Esophagus muscularis mucosa (tissue), 4 donors: ENCODE measurements around the gene WDFY4. TPM values are rescaled to one million over a fixed set of nuclear protein-coding genes. Genes with fewer than 3 reads are reported as not detected.

Experiments
- DNase-seq: peaks from one replicate; pipeline ENCODE4 v3.0.0-alpha.2; 2017; ENCODE audit errors: extremely low spot score
- H3K27ac ChIP-seq, 4 donors: fragments of 200-600 bp; sonication (generic); replicated peaks in 1 of 4; 1 replicate in 3 of 4; 2 replicates in 1 of 4; pipeline ENCODE4 v1.5.1; 2016 to 2019; ENCODE audit warnings: mild to moderate bottlenecking in 1 of 4
- H3K27me3 ChIP-seq, 4 donors: fragments of 200-600 bp; sonication (generic); one replicate each; pipeline versions ENCODE4 v1.5.1 to v1.6.0; 2016 to 2019
- H3K36me3 ChIP-seq, 4 donors: fragments of 200-600 bp; sonication (generic); one replicate each; pipeline ENCODE4 v1.5.1; 2016 to 2019
- H3K4me1 ChIP-seq, 4 donors: fragments of 200-600 bp; sonication (generic); one replicate each; pipeline ENCODE4 v1.5.1; 2016 to 2019
- H3K4me3 ChIP-seq, 4 donors: fragments of 200-600 bp; sonication (generic); 1 replicate in 2 of 4; 2 replicates in 2 of 4; pipeline ENCODE4 v1.5.1; 2016 to 2019; ENCODE audit warnings: mild to moderate bottlenecking in 4 of 4, moderate library complexity in 1 of 4
- H3K9me3 ChIP-seq, 4 donors: fragments of 200-600 bp; sonication (generic); 1 replicate in 3 of 4; 2 replicates in 1 of 4; pipeline ENCODE4 v1.5.1; 2016 to 2019
- EP300 ChIP-seq: sonication (generic); formaldehyde crosslinking; IDR thresholded peaks from one replicate; pipeline ENCODE4 v1.6.1; 2017; ENCODE audit warnings: antibody characterized with exemption
- POLR2A ChIP-seq: fragments of 450-650 bp; IDR thresholded peaks from one replicate; pipeline ENCODE4 v1.6.1; 2017; ENCODE audit warnings: antibody characterized with exemption, moderate library complexity, mild to moderate bottlenecking, low read depth
- POLR2AphosphoS5 ChIP-seq, 2 donors: sonication (generic); formaldehyde crosslinking; IDR thresholded peaks; one replicate each; pipeline ENCODE4 v1.6.1; 2017; ENCODE audit warnings: antibody characterized with exemption in 2 of 2
- WGBS: methylation state at CpG from one replicate; pipeline ENCODE4 v1.1.5; 2018; 5-methylcytosine and 5-hydroxymethylcytosine counted together
- intact Hi-C: fragments of 100-400 bp; cut with DNase I; formaldehyde crosslinking; loops from one replicate; pipeline ENCODE4 v1.15.1; 2023
- total RNA-seq, 4 donors: library from RNA; depleted of rRNA; stranded (reverse); fragments of >200 nt; gene quantifications; one replicate each; pipeline versions ENCODE4 v1.1.0 to v1.2.1, GENCODE V29; 2016
- TF ChIP-seq, protein P1 (sequence below), 3 experiments: fragments of 200-600 bp in 2 of 3; fragments of 450-650 bp in 1 of 3; sonication (generic) in 2 of 3; IDR thresholded peaks; one replicate each; pipeline ENCODE4 v1.5.1; 2017 to 2019; ENCODE audit warnings: antibody characterized with exemption in 3 of 3, mild to moderate bottlenecking in 2 of 3, moderate library complexity in 1 of 3

Gene WDFY4
- total RNA-seq, 4 donors from 2014 or later, result 2.3 to 7.3 (median 5.2) TPM

GRCh38 chr10:48651839-48652238 lies 32.8 kb upstream of the WDFY4 start:
- TF ChIP-seq POLR2AphosphoS5 (IDR thresholded peaks at IDR 0.05), result no peak
- TF ChIP-seq EP300, result no peak
- TF ChIP-seq, protein P1, sequence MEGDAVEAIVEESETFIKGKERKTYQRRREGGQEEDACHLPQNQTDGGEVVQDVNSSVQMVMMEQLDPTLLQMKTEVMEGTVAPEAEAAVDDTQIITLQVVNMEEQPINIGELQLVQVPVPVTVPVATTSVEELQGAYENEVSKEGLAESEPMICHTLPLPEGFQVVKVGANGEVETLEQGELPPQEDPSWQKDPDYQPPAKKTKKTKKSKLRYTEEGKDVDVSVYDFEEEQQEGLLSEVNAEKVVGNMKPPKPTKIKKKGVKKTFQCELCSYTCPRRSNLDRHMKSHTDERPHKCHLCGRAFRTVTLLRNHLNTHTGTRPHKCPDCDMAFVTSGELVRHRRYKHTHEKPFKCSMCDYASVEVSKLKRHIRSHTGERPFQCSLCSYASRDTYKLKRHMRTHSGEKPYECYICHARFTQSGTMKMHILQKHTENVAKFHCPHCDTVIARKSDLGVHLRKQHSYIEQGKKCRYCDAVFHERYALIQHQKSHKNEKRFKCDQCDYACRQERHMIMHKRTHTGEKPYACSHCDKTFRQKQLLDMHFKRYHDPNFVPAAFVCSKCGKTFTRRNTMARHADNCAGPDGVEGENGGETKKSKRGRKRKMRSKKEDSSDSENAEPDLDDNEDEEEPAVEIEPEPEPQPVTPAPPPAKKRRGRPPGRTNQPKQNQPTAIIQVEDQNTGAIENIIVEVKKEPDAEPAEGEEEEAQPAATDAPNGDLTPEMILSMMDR (IDR thresholded peaks at IDR 0.05), result no peak
- TF ChIP-seq POLR2A, result no peak
- Histone ChIP-seq H3K9me3 (no peaks in the 10 kb centered on the region), H3K27me3 (peaks cover 0 to 7% (median 0%) of the 10 kb centered on the region in 4 donors), H3K4me3 (no peak overlapping the region), H3K4me1 (peaks cover 15 to 19% (median 18%) of the 10 kb centered on the region in 4 donors), H3K27ac (no peak overlapping the region), H3K36me3 (no peaks in the 10 kb centered on the region)
- no CpG with 5 or more reads among the region's 4 CpGs for WGBS
- intact Hi-C loops, result loop anchor here (10.0 kb wide), 1 partner anchor 863 kb away; no protein-coding TSS in a partner anchor
- DNase-seq, result no peak

- no peak for DNase-seq
- H3K4me1 ChIP-seq, result peaks cover 15 to 21% (median 19%) of the 10 kb centered on the region in 4 donors
- WGBS, result 89% methylated on average over 4 of the region's 4 CpGs
- no peaks in the 10 kb centered on the region for H3K36me3 ChIP-seq
- H3K9me3 ChIP-seq, result no peaks in the 10 kb centered on the region
- no peak overlapping the region for H3K4me3 ChIP-seq
- intact Hi-C loops, result loop anchor here (10.0 kb wide), 1 partner anchor 862 kb away; no protein-coding TSS in a partner anchor
- no peak overlapping the region for H3K27ac ChIP-seq
- H3K27me3 ChIP-seq, result peaks cover 0 to 7% (median 0%) of the 10 kb centered on the region in 4 donors
- TF ChIP-seq, protein P1 (IDR thresholded peaks at IDR 0.05), result no peak
- TF ChIP-seq POLR2A (no peak), POLR2AphosphoS5 (IDR thresholded peaks at IDR 0.05) (no peak), EP300 (no peak)
Measured at GRCh38 chr10:48652344-48652743, 32.3 kb upstream of the WDFY4 start.

GRCh38 chr10:48653347-48653746 lies 31.3 kb upstream of the WDFY4 start:
- Histone ChIP-seq H3K4me1 (peaks cover 15 to 21% (median 19%) of the 10 kb centered on the region in 4 donors), H3K9me3 (no peaks in the 10 kb centered on the region), H3K36me3 (no peaks in the 10 kb centered on the region), H3K27me3 (peaks cover 0 to 8% (median 0%) of the 10 kb centered on the region in 4 donors), H3K4me3 (no peak overlapping the region), H3K27ac (no peak overlapping the region)
- intact Hi-C loops, result loop anchor here (10.0 kb wide), 1 partner anchor 861 kb away; no protein-coding TSS in a partner anchor
- DNase-seq, result peak; percentile 86
- WGBS, result 90% methylated on average over 5 of the region's 5 CpGs
- TF ChIP-seq POLR2A (no peak), POLR2AphosphoS5 (IDR thresholded peaks at IDR 0.05) (no peak), EP300 (no peak)
- TF ChIP-seq, protein P1 (IDR thresholded peaks at IDR 0.05), result no peak

DNA sequence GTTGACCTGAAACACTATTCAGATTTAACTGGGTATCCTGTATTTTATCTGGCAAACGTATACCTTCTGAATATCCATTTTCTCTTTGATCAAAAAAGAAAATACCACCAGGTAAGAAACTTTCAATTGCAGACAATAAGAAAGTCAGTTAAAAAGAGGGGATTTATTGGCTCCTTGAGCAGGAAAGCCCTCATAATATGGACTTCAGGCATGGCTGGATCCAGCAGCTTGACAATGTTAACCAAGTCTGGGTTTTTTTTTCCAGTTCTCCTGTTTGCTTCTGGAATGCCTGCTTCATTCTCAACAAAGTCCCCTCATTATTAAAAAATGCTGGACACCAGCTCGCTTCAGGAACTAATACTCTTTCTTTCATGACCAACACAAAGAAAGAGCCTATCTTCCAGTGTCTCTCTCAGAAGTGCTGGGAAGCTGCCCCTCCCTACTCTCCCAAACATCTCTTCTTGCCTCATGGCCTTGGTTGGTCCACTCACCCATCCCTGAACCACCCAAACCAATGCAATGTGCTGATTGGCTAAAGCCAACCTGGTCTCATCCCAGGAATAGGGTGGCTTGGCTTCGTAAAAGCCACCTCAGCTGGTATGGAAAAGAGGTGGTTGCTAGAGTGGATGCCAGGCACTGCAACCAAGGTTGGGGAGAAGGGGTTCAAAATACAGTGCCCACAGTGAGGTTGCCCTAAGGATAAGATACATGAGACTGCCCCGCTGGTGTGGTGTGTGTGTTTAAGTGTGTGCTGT lies 30.6 kb upstream of the WDFY4 start:
- WGBS, result 97% methylated on average over 4 of the region's 4 CpGs
- Histone ChIP-seq H3K9me3 (no peaks in the 10 kb centered on the region), H3K4me3 (no peak overlapping the region), H3K36me3 (no peaks in the 10 kb centered on the region), H3K27ac (no peak overlapping the region), H3K27me3 (peaks cover 0 to 13% (median 0%) of the 10 kb centered on the region in 4 donors), H3K4me1 (peaks cover 15 to 21% (median 19%) of the 10 kb centered on the region in 4 donors)
- intact Hi-C loops, result loop anchor here (10.0 kb wide), 1 partner anchor 861 kb away; no protein-coding TSS in a partner anchor
- DNase-seq, result no peak
- TF ChIP-seq POLR2AphosphoS5 (IDR thresholded peaks at IDR 0.05), result no peak
- no peak for TF ChIP-seq POLR2A
- no peak for TF ChIP-seq EP300
- TF ChIP-seq, protein P1 (IDR thresholded peaks at IDR 0.05), result no peak
